IMR-90 (cell line): Measurements from ENCODE around the gene CD69. TPM values are rescaled to one million over a fixed set of nuclear protein-coding genes. Genes with fewer than 3 reads are reported as not detected.

Experiments used
- ATAC-seq: fragments of 200-7000 bp; cut with Tn5 transposase; 2 replicates; pipeline ENCODE4 v1.9.1; 2020; ENCODE audit warnings: low read depth, mild to moderate bottlenecking, moderate library complexity
- BruUV-seq: library from RNA; stranded (reverse); fragments of 400-500 nt; replicated peaks from 2 replicates; lab custom pipeline; 2021; lab: Mats Ljungman, UMichigan
- CTCF ChIA-PET: fragments of 300-600 bp; formaldehyde crosslinking; extraction: SDS; loops from one replicate; lab custom pipeline; 2021; ENCODE audit warnings: antibody characterized with exemption; lab: Yijun Ruan, JAX
- POLR2A ChIA-PET: fragments of 300-600 bp; sonication (Branson Sonifier 250); formaldehyde crosslinking; loops from one replicate; lab custom pipeline; 2022; ENCODE audit warnings: antibody characterized with exemption; ENCODE audit not compliant: unreplicated experiment; lab: Charles Lee
- DNase-seq: peaks from one replicate; pipeline ENCODE4 v3.0.0; 2013
- H2AFZ ChIP-seq: replicated peaks from 2 replicates; pipeline ENCODE3; 2013; ENCODE audit warnings: low read length, mild to moderate bottlenecking; ENCODE audit not compliant: poor library complexity
- H2AK5ac ChIP-seq: 2 replicates; pipeline ENCODE4 v1.6.1; 2013; ENCODE audit warnings: low read depth, low read length, inconsistent platforms
- H2AK9ac ChIP-seq: replicated peaks from 2 replicates; pipeline ENCODE3; 2013; ENCODE audit warnings: mild to moderate bottlenecking, low read depth, low read length, moderate library complexity; ENCODE audit not compliant: poor library complexity
- H2BK120ac ChIP-seq: 2 replicates; pipeline ENCODE4 v1.6.1; 2013; ENCODE audit warnings: low read depth, low read length, inconsistent platforms
- H2BK15ac ChIP-seq: 3 replicates; pipeline ENCODE4 v1.6.1; 2013; ENCODE audit warnings: low read depth, low read length, inconsistent platforms
- H2BK20ac ChIP-seq: 2 replicates; pipeline ENCODE4 v1.6.1; 2013; ENCODE audit warnings: low read depth, mild to moderate bottlenecking, inconsistent platforms, low read length, moderate library complexity
- H2BK5ac ChIP-seq: 2 replicates; pipeline ENCODE4 v1.6.1; 2013; ENCODE audit warnings: mild to moderate bottlenecking, low read depth, low read length, inconsistent platforms; ENCODE audit not compliant: poor library complexity, severe bottlenecking
- H3K14ac ChIP-seq: replicated peaks from 2 replicates; pipeline ENCODE4 v1.6.1; 2013; ENCODE audit warnings: low read depth, low read length, inconsistent platforms
- H3K18ac ChIP-seq: 2 replicates; pipeline ENCODE4 v1.6.1; 2013; ENCODE audit warnings: low read depth, low read length, control low read depth
- H3K23ac ChIP-seq: 2 replicates; pipeline ENCODE4 v1.6.1; 2013; ENCODE audit warnings: low read depth, low read length, inconsistent platforms
- H3K27ac ChIP-seq: 2 replicates; pipeline ENCODE4 v1.5.1; 2013; ENCODE audit warnings: mild to moderate bottlenecking, control low read depth, low read length; ENCODE audit not compliant: insufficient read depth
- H3K27me3 ChIP-seq: 2 replicates; pipeline ENCODE4 v1.6.1; 2013; ENCODE audit warnings: low read length; ENCODE audit not compliant: control insufficient read depth, insufficient read depth
- H3K36me3 ChIP-seq: 2 replicates; pipeline ENCODE4 v1.6.1; 2013; ENCODE audit warnings: low read length, mixed read lengths; ENCODE audit not compliant: control insufficient read depth, insufficient read depth
- H3K4ac ChIP-seq: 2 replicates; pipeline ENCODE4 v1.6.1; 2013; ENCODE audit warnings: low read depth, low read length, inconsistent platforms
- H3K4me1 ChIP-seq: 2 replicates; pipeline ENCODE4 v1.6.1; 2013; ENCODE audit warnings: low read length, mixed read lengths; ENCODE audit not compliant: control insufficient read depth, insufficient read depth
- H3K4me2 ChIP-seq: 2 replicates; pipeline ENCODE4 v1.6.1; 2013; ENCODE audit warnings: low read depth, mild to moderate bottlenecking, control low read depth, low read length, moderate library complexity
- H3K4me3 ChIP-seq: 2 replicates; pipeline ENCODE4 v1.5.1; 2013; ENCODE audit warnings: low read depth, mild to moderate bottlenecking, control low read depth, low read length, moderate library complexity; ENCODE audit not compliant: insufficient read depth
- H3K56ac ChIP-seq: 2 replicates; pipeline ENCODE4 v1.6.1; 2013; ENCODE audit warnings: low read length, inconsistent platforms; ENCODE audit not compliant: insufficient read depth; ENCODE audit errors: extremely low read depth
- H3K79me1 ChIP-seq, 2 experiments: 2 replicates each; pipeline ENCODE4 v1.6.1; 2013; ENCODE audit warnings: low read length in 2 of 2, inconsistent platforms in 1 of 2, low read depth in 1 of 2
- H3K9ac ChIP-seq: 2 replicates; pipeline ENCODE4 v1.6.1; 2013; ENCODE audit warnings: low read depth, low read length, control low read depth
- H3K9me1 ChIP-seq: 2 replicates; pipeline ENCODE4 v1.6.1; 2013; ENCODE audit warnings: low read length, inconsistent platforms; ENCODE audit not compliant: insufficient read depth
- H3K9me3 ChIP-seq: 2 replicates; pipeline ENCODE4 v1.6.1; 2013; ENCODE audit warnings: low read length; ENCODE audit not compliant: control insufficient read depth, insufficient read depth
- H4K20me1 ChIP-seq: 2 replicates; pipeline ENCODE4 v1.6.1; 2013; ENCODE audit warnings: low read length, inconsistent platforms; ENCODE audit not compliant: insufficient read depth
- H4K5ac ChIP-seq: 2 replicates; pipeline ENCODE4 v1.6.1; 2013; ENCODE audit warnings: mild to moderate bottlenecking, low read depth, low read length, control low read depth
- H4K8ac ChIP-seq, 2 experiments: 2 replicates each; pipeline ENCODE4 v1.6.1; 2013; ENCODE audit warnings: low read depth in 2 of 2, low read length in 2 of 2, control low read depth in 1 of 2, inconsistent platforms in 1 of 2
- H4K91ac ChIP-seq: 2 replicates; pipeline ENCODE4 v1.6.1; 2013; ENCODE audit warnings: low read depth, low read length, inconsistent platforms; ENCODE audit not compliant: insufficient read depth
- CEBPB ChIP-seq: IDR thresholded peaks from 2 replicates; pipeline ENCODE4 v1.6.1; 2012; ENCODE audit warnings: low read depth, low read length, improper control_type of control experiment
- CTCF ChIP-seq: conservative IDR thresholded peaks from 2 replicates; pipeline ENCODE4 v1.5.1; 2012; ENCODE audit warnings: mild to moderate bottlenecking, low read depth, low read length, improper control_type of control experiment
- FOS ChIP-seq: fragments of 150-350 bp; IDR thresholded peaks from 2 replicates; pipeline ENCODE4 v1.6.1; 2016; ENCODE audit warnings: low read depth, low read length
- MAZ ChIP-seq: IDR thresholded peaks from 2 replicates; pipeline ENCODE4 v1.6.1; 2012; ENCODE audit warnings: low read depth, mild to moderate bottlenecking, low read length, improper control_type of control experiment, moderate library complexity, borderline replicate concordance
- NFE2L2 ChIP-seq: fragments of 150-350 bp; IDR thresholded peaks from 2 replicates; pipeline ENCODE4 v1.6.1; 2016; ENCODE audit warnings: low read depth, mild to moderate bottlenecking, low read length
- RAD21 ChIP-seq: IDR thresholded peaks from 2 replicates; pipeline ENCODE4 v1.6.1; 2012; ENCODE audit warnings: low read length, improper control_type of control experiment
- SMC3 ChIP-seq: fragments of 150-350 bp; IDR thresholded peaks from 2 replicates; pipeline ENCODE4 v1.6.1; 2016; ENCODE audit warnings: low read depth, mild to moderate bottlenecking, antibody characterized with exemption, low read length, moderate library complexity
- WGBS, 2 experiments: methylation state at CpG; one replicate each; pipeline versions ENCODE4 v1.1.5 to v1.1.7; 2013; ENCODE audit warnings: missing lambda C conversion rate in 2 of 2; ENCODE audit not compliant: insufficient read length in 1 of 2; ENCODE audit errors: extremely low coverage in 2 of 2; 5-methylcytosine and 5-hydroxymethylcytosine counted together
- dilution Hi-C: fragments of 300-500 bp; cut with HindIII; formaldehyde crosslinking; loops from one replicate; pipeline ENCODE4 v1.14.3; 2018; ENCODE audit warnings: low sequenced_read_pairs; ENCODE audit not compliant: unreplicated experiment
- in situ Hi-C: fragments of 300-500 bp; cut with MboI; formaldehyde crosslinking; loops from 3 replicates; pipeline ENCODE4 v1.14.3; 2019; ENCODE audit warnings: low sequenced_read_pairs, inconsistent platforms, mixed read lengths
- intact Hi-C: fragments of 100-400 bp; cut with micrococcal nuclease; formaldehyde crosslinking; loops from 2 replicates; pipeline ENCODE4 v1.10.0; 2022
- polyA plus RNA-seq, 3 experiments: library from polyadenylated mRNA; depleted of rRNA; stranded (reverse); fragments of >200 nt; gene quantifications; 2 replicates each; pipeline ENCODE4 v1.2.3, GENCODE V29; 2012; ENCODE audit warnings: low replicate concordance in 1 of 3
- total RNA-seq: library from RNA; depleted of rRNA; stranded (reverse); fragments of >200 nt; gene quantifications from 2 replicates; pipeline ENCODE4 v1.2.3, GENCODE V29; 2012

CD69 gene
- total and polyA plus RNA-seq, 2 of the 4 experiments (the other 2 are of a cell fraction): not detected

GRCh38 chr12:9750276-9751203, 10.2 kb downstream of the CD69 start:
- H3K36me3 ChIP-seq: no peaks in the 10 kb centered on the region
- no peak overlapping the region for H2BK20ac ChIP-seq
- H2BK15ac ChIP-seq: no peak overlapping the region
- peak; percentile 56 for DNase-seq
- H3K9me1 ChIP-seq: no peaks in the 10 kb centered on the region
- peak overlapping the region; percentile 79; the same call in 1 of the 2 replicates for H3K4me2 ChIP-seq
- peaks cover 3% of the 10 kb centered on the region; the same call in 1 of the 2 replicates for H3K27me3 ChIP-seq
- H3K27ac ChIP-seq: no peak overlapping the region
- no peak overlapping the region for H2BK5ac ChIP-seq
- no CpG with 5 or more reads among the region's 20 CpGs for WGBS, 2 experiments
- no peak overlapping the region for H3K14ac ChIP-seq
- no peak overlapping the region for H4K91ac ChIP-seq
- ChIA-PET CTCF (interaction anchor here (0.6 to 4.1 kb wide), 23 partner anchors 8 to 403 kb away, joined by 3 to 39 read pairs (median 3); partner anchors contain the start of gene CD69), POLR2A (interaction anchor here (0.5 kb wide), 1 partner anchor 334 kb away, joined by 4 read pairs; no protein-coding TSS in a partner anchor)
- intact Hi-C loops: loop anchor here (1.0 to 5.0 kb wide), 6 partner anchors 48 to 442 kb away; partner anchors contain the start of genes CLEC12B and CLEC9A
- peak; percentile 88 for ATAC-seq
- no TSS peak for BruUV-seq
- in situ Hi-C loops: no loop called here
- H2AK5ac ChIP-seq: no peak overlapping the region
- H3K79me1 ChIP-seq: no peaks in the 10 kb centered on the region
- TF ChIP-seq CTCF (peak; percentile 73), NFE2L2 (no peak), FOS (no peak), MAZ (peak; percentile 87; the same call in 1 of the 2 replicates), CEBPB (no peak), SMC3 (peak; percentile 56), RAD21 (peak; percentile 71)
- no peak overlapping the region for H2AFZ ChIP-seq
- no peak overlapping the region for H2AK9ac ChIP-seq
- no peak overlapping the region for H3K4me3 ChIP-seq
- no peaks in the 10 kb centered on the region for H3K9me3 ChIP-seq
- no peak overlapping the region for H2BK120ac ChIP-seq
- no peaks in the 10 kb centered on the region for H4K20me1 ChIP-seq
- H3K56ac ChIP-seq: no peak overlapping the region
- H3K18ac ChIP-seq: no peak overlapping the region
- no peak overlapping the region for H3K9ac ChIP-seq
- dilution Hi-C loops: no loop called here
- no peaks in the 10 kb centered on the region for H3K4me1 ChIP-seq
- no peak overlapping the region for H3K23ac ChIP-seq
- H3K4ac ChIP-seq: no peak overlapping the region
- H4K8ac ChIP-seq: no peak overlapping the region
- H4K5ac ChIP-seq: no peak overlapping the region
